Heart left ventricle (tissue), 16 donors: ENCODE data around the gene HLA-E. TPM values are rescaled to one million over a fixed set of nuclear protein-coding genes. Genes with fewer than 3 reads are reported as not detected.
A peak's percentile ranks its signal among the peaks of the same experiment; 100 is the strongest.

Source experiments
- ATAC-seq, 4 donors: fragments of 200-7000 bp; cut with Tn5 transposase; one replicate each; pipeline ENCODE4 v1.9.1; 2020 to 2022; ENCODE audit warnings: moderate library complexity in 4 of 4, mild to moderate bottlenecking in 3 of 4, moderate number of reproducible peaks in 1 of 4
- DNase-seq, 5 donors: peaks; one replicate each; pipeline ENCODE4 v3.0.0-alpha.2; 2020
- H3K27ac ChIP-seq, 12 donors: fragments of 200-600 bp; sonication (generic) in 4 of 12; one replicate each; pipeline versions ENCODE4 v1.5.0 to v1.8.0; 2016 to 2022; ENCODE audit warnings: mild to moderate bottlenecking in 2 of 12
- H3K27me3 ChIP-seq, 9 donors: fragments of 200-600 bp; sonication (generic) in 2 of 9; one replicate each; pipeline versions ENCODE4 v1.5.1 to v1.8.0; 2016 to 2022; ENCODE audit warnings: mild to moderate bottlenecking in 3 of 9
- H3K36me3 ChIP-seq, 9 donors: fragments of 200-600 bp; sonication (generic) in 2 of 9; one replicate each; pipeline versions ENCODE4 v1.5.0 to v1.8.0; 2018 to 2022; ENCODE audit warnings: mild to moderate bottlenecking in 2 of 9
- H3K4me1 ChIP-seq, 12 donors: fragments of 200-600 bp; sonication (generic) in 4 of 12; one replicate each; pipeline versions ENCODE4 v1.5.0 to v1.8.0; 2016 to 2022; ENCODE audit warnings: mild to moderate bottlenecking in 3 of 12
- H3K4me3 ChIP-seq, 12 donors: fragments of 200-600 bp; sonication (generic) in 4 of 12; one replicate each; pipeline versions ENCODE4 v1.5.0 to v1.8.0; 2017 to 2022; ENCODE audit warnings: mild to moderate bottlenecking in 9 of 12, moderate library complexity in 4 of 12
- H3K9me3 ChIP-seq, 12 donors: fragments of 200-600 bp; sonication (generic) in 4 of 12; one replicate each; pipeline versions ENCODE4 v1.5.0 to v1.8.0; 2016 to 2022; ENCODE audit warnings: mild to moderate bottlenecking in 1 of 12
- CTCF ChIP-seq, 12 donors: fragments of 200-600 bp; sonication (generic) in 4 of 12; IDR thresholded peaks; one replicate each; pipeline versions ENCODE4 v1.5.0 to v1.8.0; 2018 to 2022; ENCODE audit warnings: antibody characterized with exemption in 12 of 12, mild to moderate bottlenecking in 5 of 12
- POLR2A ChIP-seq, 2 donors: fragments of 450-650 bp; IDR thresholded peaks; one replicate each; pipeline ENCODE4 v1.6.1; 2017; ENCODE audit warnings: antibody characterized with exemption in 2 of 2, mild to moderate bottlenecking in 2 of 2, moderate library complexity in 2 of 2
- WGBS, 4 donors: extraction: QIAGEN DNeasy Blood & Tissue Kit in 2 of 4; methylation state at CpG; one replicate each; pipeline versions ENCODE4 v1.1.5 to v1.1.7; 2013 to 2018; 5-methylcytosine and 5-hydroxymethylcytosine counted together
- intact Hi-C, 10 donors: fragments of 100-400 bp; cut with DNase I; formaldehyde crosslinking; loops; one replicate each; pipeline versions ENCODE4 v1.11.1 to v1.14.2; 2022
- polyA plus RNA-seq, 2 donors: library from polyadenylated mRNA; stranded (reverse); fragments of 200-250 nt; gene quantifications; one replicate each; pipeline ENCODE4 v1.2.3, GENCODE V29; 2013
- total RNA-seq, 9 donors: library from RNA; depleted of rRNA in 2 of 9; stranded (reverse); fragments of >200 nt in 2 of 9; fragmentation: NEBNext Ultra II Directional in 3 of 9; extraction: Animal tissue kit (Norgen Biotek cat#: 25700) in 3 of 9; gene quantifications; one replicate each; pipeline versions ENCODE4 v1.1.0 to v1.2.4, GENCODE V29; 2016 to 2023
- donor health status: ischemic (EF 13 %, LVEDD 7.1; RV severe dilation, severe dysfunction).
- donor health status: healthy with polysubstance abuse.
- donor health status: DM: no; HTN: yes; CAD: no.
- donor health status: DM: no; HTN: no; CAD: no.
- donor health status: ischemic (EF 25% LVEDD 6.9; RV normal size, moderate dysfunction).
- donor health status: ischemic (EF 25% LVEDD 5.7; RV mildly dilated, moderate dysfunction).
- donor health status: healthy.
- donor health status: DM: yes; HTN: yes; CAD: no.
- donor health status: ischemic (EF 35%, LVEDD 5.7; RV mildly dilated, moderate dysfunction).
- donor health status: nonischemic (EF 11% LVEDD 7.7; RV severe dilation, severe dysfunction).
- donor health status: DM: yes; HTN: yes; CAD: no.
- donor health status: PGD.
- donor health status: ischemic (EF 29% LVEDD 5.4; RV normal size, mild dysfunction).
- donor health status: nonischemic (EF 23%, LVEDD 6.1; RV moderate dilation, normal function).

The HLA-E gene
- total and polyA plus RNA-seq, 11 donors: 96.1 to 560 (median 162) TPM

- intact Hi-C loops: no loop called here
- Histone ChIP-seq H3K36me3 (no peaks in the 10 kb centered on the region), H3K27me3 (peaks cover 7 to 100% (median 89%) of the 10 kb centered on the region in 9 donors), H3K4me3 (no peak overlapping the region), H3K4me1 (peaks cover 0 to 21% (median 5%) of the 10 kb centered on the region in 12 donors), H3K27ac (no peak overlapping the region), H3K9me3 (no peaks in the 10 kb centered on the region)
- 49 to 79% (median 64%) methylated on average over 2 of the region's 2 CpGs for WGBS, 4 donors
- DNase-seq (no peak), ATAC-seq (no peak)
- no peak for TF ChIP-seq POLR2A (IDR thresholded peaks at IDR 0.05)
- no peak for TF ChIP-seq CTCF (IDR thresholded peaks at IDR 0.05)
Measured at GRCh38 chr6:30446259-30446658, 43.0 kb upstream of the HLA-E start.

GRCh38 chr6:30447237-30447636 is 42.1 kb upstream of the HLA-E start:
- peaks cover 0 to 30% (median 5%) of the 10 kb centered on the region in 12 donors for H3K4me1 ChIP-seq
- no peak overlapping the region for H3K4me3 ChIP-seq
- H3K36me3 ChIP-seq: no peaks in the 10 kb centered on the region
- H3K27ac ChIP-seq: no peak overlapping the region
- ATAC-seq: no peak
- no peak for DNase-seq
- no peaks in the 10 kb centered on the region for H3K9me3 ChIP-seq
- intact Hi-C loops: no loop called here
- TF ChIP-seq CTCF (IDR thresholded peaks at IDR 0.05) (peak in 2 of 12 donors; percentile 3 to 8), POLR2A (IDR thresholded peaks at IDR 0.05) (no peak)
- peaks cover 13 to 99% (median 90%) of the 10 kb centered on the region in 9 donors for H3K27me3 ChIP-seq
- WGBS, 4 donors: 0 to 6% (median 1%) methylated on average over 2 of the region's 2 CpGs

GRCh38 chr6:30450548-30450908 is 38.8 kb upstream of the HLA-E start:
- H3K4me1 ChIP-seq: peaks cover 0 to 35% (median 5%) of the 10 kb centered on the region in 12 donors
- WGBS, 4 donors: 23 to 41% (median 32%) methylated on average over 9 of the region's 9 CpGs
- intact Hi-C loops: no loop called here
- peaks cover 26 to 94% (median 85%) of the 10 kb centered on the region in 9 donors for H3K27me3 ChIP-seq
- no peaks in the 10 kb centered on the region for H3K9me3 ChIP-seq
- peak overlapping the region in 4 of 12 donors; percentile 2 to 37 (median 22) for H3K4me3 ChIP-seq
- TF ChIP-seq CTCF (IDR thresholded peaks at IDR 0.05): no peak
- no peak for TF ChIP-seq POLR2A (IDR thresholded peaks at IDR 0.05)
- ATAC-seq (no peak), DNase-seq (no peak)
- H3K27ac ChIP-seq: no peak overlapping the region
- no peaks in the 10 kb centered on the region for H3K36me3 ChIP-seq

GRCh38 chr6:30450909-30451841 is 38.1 kb upstream of the HLA-E start:
- TF ChIP-seq POLR2A (IDR thresholded peaks at IDR 0.05): no peak
- TF ChIP-seq CTCF (IDR thresholded peaks at IDR 0.05): no peak
- peaks cover 0 to 35% (median 5%) of the 10 kb centered on the region in 12 donors for H3K4me1 ChIP-seq
- peak overlapping the region in 7 of 12 donors; percentile 2 to 37 (median 23) for H3K4me3 ChIP-seq
- 6 to 20% (median 12%) methylated on average over 29 to 55 of the region's 55 CpGs for WGBS, 4 donors
- H3K27ac ChIP-seq: no peak overlapping the region
- peak in 4 of 5 donors; percentile 39 to 87 (median 58) for DNase-seq
- H3K9me3 ChIP-seq: no peaks in the 10 kb centered on the region
- H3K27me3 ChIP-seq: peaks cover 26 to 94% (median 85%) of the 10 kb centered on the region in 9 donors
- peak; percentile 25 to 71 (median 54) for ATAC-seq
- intact Hi-C loops: no loop called here
- H3K36me3 ChIP-seq: no peaks in the 10 kb centered on the region
